DOHH2 (cell line): Measurements from ENCODE around the gene KLHL26.

ENCODE experiments used
- EZH2phosphoT487 ChIP-seq: fragments of 200-600 bp; sonication (generic); IDR thresholded peaks from 2 replicates; pipeline ENCODE4 v1.6.1; 2017; ENCODE audit warnings: borderline replicate concordance, mild to moderate bottlenecking, antibody characterized with exemption, low read length, moderate library complexity, mixed read lengths
- TF ChIP-seq, protein P1 (sequence below): fragments of 200-600 bp; sonication (generic); IDR thresholded peaks from one replicate; pipeline ENCODE4 v1.5.1; 2014; ENCODE audit warnings: antibody characterized with exemption, mild to moderate bottlenecking, low read depth, low read length; ENCODE audit not compliant: poor library complexity, severe bottlenecking

DNA sequence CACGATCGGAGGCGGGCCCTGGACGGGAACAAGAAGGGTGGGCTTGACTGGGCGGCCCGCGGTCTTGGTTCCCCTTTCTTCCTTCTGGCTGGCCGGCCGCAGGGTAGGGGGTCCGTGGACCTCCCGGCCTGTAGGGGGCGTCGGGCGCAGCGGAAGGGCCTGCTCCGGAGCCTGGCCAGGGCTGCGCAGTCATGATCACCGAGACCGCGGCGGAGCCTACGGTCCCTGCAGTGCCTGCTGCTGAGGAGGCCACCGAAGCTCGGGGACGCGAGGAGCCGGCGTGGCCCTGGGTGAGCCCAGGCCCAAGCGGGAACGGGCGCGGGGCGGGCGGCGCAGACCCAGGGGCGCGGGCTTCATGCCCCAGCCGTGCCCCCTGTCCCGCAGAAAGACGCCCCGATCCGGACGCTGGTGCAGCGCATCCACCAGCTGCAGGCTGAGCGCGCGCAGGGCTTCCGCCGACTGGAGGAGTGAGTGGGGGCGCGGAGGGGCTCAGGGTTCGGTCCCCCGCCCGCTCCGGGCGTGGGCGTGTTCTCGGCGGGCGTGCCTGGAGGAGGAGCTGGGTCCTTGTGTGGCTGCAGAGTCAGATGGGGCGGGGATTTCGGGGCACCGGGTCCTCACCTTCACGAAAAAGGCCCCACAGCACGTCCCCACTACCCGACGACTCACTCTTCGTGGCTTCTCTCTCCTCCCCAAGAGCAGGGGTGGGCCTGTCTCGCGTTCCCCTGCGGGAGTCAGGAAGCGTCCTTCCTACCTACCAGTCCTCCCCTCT lies 48.0 kb upstream of the KLHL26 start, which contains the start of gene REX1BD:
- TF ChIP-seq, protein P1, sequence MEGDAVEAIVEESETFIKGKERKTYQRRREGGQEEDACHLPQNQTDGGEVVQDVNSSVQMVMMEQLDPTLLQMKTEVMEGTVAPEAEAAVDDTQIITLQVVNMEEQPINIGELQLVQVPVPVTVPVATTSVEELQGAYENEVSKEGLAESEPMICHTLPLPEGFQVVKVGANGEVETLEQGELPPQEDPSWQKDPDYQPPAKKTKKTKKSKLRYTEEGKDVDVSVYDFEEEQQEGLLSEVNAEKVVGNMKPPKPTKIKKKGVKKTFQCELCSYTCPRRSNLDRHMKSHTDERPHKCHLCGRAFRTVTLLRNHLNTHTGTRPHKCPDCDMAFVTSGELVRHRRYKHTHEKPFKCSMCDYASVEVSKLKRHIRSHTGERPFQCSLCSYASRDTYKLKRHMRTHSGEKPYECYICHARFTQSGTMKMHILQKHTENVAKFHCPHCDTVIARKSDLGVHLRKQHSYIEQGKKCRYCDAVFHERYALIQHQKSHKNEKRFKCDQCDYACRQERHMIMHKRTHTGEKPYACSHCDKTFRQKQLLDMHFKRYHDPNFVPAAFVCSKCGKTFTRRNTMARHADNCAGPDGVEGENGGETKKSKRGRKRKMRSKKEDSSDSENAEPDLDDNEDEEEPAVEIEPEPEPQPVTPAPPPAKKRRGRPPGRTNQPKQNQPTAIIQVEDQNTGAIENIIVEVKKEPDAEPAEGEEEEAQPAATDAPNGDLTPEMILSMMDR = peak; percentile 89
- no peak for TF ChIP-seq EZH2phosphoT487
